NCI-H1694 (cell line): ENCODE results near the gene TGM5.
"Not testable (repeated sequence)": the region's sequence is repeated elsewhere in the genome, so short reads cannot be mapped to it uniquely, and the experiment has no call there.

ENCODE experiments used
- DNase-seq: peaks from one replicate; lab custom pipeline; 2025; lab: John Stamatoyannopoulos, UW

The TGM5 gene

DNA sequence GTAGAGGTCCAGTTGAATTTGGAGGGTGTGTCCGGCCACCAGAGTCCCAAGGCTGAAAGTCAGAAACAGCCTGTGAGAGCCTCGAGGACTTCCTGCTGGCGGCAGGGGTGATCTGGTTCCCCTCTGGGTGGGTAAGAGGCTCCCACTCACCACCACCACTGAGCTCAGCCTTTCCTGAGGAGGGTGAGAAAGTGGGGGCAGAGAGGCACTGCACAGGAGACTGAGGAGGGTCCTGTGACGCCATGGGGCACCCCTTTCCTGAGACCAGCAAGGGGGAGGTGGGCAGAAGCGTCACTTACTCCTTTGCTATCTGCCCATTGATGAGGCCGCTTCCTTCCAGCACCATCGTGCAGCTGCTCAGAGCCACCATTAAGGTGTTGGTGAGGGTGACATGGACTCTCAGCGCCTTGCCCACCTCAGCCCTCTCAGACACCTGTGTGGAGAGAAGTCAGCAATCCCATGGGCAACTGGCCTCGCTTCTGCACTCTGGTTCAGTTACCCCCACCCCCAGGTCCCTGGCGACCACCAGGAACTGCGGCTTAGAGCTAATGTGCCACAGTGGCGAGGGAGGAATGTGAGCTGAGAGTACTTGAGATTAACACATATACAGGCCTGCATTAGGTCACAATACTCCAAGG lies 10.0 kb upstream of the TGM5 start:
- no peak for DNase-seq

DNA sequence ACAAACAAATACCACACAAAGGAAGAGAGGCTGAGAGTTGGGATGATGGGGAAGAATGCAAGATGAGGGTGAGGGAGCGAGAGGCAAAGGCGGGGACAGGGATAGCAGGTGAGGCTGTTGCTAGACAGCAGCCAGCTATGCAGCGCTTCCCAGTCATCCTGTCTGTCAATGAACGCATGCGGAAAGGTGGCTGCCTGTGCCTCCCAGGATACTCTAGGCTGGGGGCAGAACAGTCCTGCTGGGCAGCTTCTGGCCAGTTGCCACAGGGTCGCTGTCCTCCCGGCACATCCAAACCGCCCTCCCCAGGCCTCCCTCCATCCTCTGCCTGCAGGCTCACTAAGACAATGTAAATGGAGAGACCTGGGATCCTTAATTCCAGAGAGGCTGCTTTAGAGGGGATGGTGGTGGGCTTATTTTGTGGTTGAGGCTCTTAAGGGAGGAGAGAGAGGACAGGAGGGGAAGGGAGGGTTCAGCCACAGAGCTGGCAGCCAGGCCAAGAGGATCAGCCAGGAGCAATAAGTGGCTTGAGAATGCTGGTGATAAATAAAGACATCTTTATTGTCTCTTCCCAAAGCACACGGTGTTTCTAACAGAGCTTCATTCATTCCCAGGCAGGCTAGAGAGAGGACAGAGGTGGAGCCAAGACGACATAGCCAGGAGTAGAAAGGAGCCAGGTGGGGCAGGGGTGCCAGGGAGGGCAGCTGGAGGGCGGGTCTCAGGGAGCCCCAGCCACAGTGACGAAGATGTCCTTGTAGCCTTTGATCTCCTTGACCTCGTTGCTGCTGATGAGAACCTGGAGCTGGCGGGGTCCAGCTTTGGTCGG lies 9.2 kb upstream of the TGM5 start:
- no peak for DNase-seq

DNA sequence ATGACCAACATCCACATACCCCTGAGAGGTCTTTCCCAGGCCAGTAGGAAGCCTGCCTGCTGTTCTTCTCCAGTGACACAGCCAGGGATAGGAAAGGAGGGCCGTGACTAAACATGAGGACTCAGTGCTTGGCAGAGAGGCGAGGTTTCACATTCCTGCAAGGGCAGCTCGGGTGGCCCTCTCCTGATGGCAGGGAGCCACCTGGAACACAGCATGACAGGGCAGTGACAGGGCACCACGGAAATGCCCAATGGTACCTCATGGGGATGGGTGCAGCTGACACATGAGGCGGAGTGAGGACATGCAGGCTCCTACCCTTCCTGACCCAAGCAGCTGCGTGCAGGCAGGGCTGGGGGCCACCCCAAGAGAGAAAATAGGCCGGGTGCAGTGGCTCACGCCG lies 7.4 kb upstream of the TGM5 start:
- no peak for DNase-seq

DNA sequence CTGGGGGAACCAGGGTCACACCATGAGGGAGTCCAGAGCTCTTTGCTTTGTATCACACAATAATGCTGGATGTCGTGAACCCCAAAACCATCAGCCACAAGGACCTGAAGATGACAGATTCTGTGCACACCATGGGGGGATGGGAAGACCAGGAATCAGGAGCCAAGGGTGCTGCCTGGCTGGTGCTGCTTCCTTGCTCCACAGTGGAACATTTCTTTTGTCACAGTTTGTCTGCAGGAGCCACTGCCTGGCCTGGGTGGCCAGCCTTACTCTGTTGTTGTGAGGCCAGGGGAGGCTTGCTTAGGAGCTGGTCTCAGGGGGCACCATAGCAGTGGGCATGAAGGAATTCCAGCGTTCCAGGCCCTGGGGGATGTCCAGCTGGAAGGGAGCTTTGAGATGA lies 6.5 kb upstream of the TGM5 start:
- DNase-seq, result no peak

DNA sequence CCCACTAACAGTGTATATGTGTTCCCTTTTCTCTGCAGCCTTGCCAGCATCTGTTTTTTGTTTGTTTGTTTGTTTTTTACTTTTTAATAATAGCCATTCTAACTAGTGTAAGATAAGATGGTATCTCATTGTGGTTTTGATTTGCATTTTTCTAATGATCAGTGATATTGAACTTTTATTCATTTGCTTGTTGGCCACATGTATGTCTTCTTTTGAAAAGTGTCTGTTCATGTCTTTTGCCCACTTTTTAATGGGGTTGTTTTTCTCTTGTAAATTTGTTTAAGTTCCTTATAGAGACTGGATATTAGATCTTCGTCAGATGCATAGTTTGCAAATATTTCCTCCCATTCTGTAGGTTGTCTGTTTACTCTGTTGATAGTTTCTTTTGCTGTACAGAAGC lies 5.2 kb upstream of the TGM5 start:
- not testable (repeated sequence) for DNase-seq

DNA sequence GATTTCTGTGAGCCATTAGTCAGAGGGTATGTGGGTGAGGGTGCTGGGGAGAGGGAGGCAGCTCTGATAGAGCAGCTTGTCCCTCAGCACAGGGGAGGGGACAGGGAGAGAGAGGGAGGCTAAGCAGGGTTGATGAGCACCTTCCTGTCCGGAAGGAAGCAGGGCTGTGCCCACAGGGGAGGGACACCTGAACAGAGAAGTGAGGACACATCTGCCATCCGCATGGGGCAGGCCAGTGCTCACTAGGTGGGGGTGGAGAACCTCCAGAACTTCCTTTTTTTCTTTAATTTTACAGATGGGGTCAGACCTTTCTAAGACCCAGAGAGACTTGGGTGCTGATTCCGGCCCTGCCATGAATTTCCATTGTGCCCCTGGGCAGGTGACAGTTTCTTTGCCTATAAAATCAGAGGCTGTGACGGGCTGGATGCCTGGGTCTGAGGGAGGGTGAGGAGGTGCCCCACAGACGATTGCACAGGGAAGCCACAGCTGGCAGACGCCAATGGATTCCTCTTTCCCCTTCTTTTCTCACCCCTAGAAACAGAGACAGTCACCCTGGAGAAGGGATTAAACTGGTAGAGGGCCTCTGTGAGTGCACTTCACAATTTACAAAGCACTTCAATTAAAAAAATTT lies 4.1 kb upstream of the TGM5 start:
- DNase-seq, result no peak

DNA sequence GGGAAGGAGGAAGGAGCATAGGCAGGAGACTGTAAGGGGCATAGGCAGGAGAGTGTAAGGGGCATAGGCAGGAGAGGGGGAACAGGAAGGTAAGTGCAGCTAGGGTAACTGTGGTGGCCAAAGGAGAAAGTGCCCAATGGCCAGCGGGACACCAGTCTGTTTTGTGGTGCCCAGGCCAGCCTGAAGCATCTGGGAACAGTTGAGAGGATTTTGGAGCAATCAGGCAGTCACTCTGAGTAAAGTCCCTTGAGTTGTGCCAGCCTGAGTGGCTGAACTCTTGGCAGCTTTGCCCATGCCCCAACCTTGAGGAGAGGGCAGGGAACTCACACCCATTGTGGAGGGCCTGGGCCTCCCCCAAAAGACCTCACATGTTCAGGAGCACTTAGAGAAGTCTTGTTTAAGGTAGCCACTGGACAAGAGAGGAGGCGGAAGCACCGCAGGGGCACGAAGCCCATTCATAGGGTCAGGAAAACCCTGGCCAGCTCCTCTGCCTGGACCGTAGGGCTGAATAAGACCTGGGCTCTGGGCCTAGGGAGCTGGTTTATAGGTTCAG lies 3.5 kb upstream of the TGM5 start:
- no peak for DNase-seq

DNA sequence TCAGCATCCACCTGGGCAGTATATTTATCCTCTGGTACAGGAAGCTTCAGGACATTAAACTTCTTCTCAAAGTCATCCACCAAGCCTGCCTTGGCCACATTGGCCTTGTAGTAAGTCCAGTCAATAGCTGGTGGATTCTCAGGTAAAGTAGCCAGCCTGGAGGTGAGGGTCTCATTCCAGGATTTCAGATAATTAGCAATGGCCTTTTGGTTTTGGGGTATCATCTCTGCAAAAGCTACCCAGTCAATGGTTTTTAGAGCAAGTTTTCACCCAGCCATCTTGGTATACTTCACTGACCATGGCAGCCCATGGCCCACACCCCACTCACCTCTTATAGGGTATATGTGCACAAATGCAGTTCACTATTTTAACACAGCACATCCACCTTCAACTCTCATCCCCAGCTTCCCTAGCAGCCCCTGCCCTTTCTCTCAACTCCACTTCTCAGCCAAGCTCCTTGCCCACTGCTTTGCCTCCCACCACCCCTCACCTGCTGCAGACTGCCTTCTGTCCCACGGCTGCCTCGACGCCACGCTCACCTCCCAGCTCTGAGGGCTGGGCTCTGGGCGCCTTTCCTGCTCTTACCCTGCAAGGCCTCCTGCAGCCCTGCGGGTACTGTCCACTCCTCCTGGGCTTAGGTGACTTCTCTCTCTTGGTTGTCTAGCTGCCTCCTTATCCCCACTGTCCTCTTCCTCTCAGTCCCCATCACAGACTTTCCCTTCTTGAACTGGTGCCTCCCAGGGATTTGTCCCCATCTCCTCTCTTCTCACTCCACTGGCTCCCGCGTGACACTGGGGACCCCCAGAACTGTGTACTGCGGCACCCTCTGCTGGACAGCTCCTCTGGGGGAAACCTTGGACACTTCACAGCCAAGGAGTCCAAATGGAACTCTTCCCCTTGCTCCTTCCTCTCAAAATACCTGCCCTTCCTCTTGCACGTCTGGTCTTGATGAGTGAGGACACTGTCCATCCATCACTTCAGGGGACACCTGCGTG lies 1.7 kb upstream of the TGM5 start:
- DNase-seq, result no peak

DNA sequence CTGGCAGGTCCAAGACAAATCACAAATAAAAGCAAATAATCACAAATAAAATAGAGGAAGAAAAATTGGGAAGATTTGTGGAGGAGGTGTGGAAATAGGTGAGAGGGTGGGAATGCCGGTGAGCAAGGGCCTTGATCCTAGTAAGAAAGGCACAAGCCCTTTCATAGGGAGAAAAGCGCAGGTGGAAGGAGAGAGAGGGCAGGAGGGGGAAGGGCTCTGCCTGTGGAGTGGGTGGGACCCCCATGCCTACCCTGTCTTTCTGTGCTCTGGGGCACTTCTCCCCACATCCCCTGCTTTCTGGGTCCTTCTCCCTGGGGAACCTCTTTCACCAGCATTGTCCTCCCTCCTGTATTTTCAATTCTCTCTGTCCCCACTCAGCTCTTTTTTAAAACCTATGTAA lies 711 bp upstream of the TGM5 start:
- no peak for DNase-seq

DNA sequence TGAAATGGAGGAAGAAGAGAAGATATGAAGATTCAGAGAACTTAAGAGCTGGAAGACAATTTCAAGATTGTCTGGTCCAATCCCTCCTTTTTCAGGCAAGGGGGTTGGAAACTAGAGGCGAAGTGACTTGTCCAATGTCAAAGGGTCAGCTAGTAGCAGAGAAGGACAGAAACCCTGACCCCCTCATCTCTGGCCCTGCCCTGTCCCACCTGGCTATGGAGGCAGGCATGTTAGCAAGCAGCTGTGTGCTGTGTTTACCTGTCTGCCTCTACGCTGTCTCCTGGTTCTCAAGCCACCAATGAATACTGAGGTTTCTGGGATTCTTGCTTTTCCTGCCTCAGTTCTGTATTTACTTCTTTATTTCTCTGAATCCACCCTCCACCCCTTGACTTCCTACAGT lies 342 bp downstream of the TGM5 start:
- DNase-seq, result no peak

DNA sequence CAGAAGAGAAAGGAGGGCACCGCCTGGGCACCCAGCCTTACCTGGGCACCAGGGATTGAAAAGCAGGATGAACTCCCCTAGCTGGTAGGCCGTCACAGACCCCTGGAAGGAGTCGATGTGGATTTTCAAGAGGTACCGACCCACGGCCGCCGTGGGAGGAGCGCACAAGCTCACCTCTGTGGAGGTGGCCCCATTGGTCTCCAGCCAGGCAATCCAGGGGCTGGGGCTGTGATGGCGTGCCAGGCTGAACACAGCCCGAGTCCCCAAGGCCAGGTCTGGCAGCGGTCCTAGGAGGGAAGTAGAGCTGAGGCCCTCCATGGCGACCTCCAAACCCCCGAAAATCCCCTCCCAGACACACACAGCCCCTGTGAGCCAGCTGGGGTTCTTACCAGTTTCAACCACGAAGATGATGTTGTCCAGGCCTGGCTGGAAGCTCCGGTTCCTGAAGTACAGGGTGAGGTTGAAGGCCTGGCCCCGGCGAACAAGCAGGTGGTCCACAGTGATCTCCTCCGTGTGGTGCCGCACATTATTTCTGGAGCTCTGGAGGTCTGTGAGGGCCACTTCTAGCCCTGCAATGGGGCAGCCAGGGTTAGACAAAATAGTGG lies 6.6 kb downstream of the TGM5 start:
- no peak for DNase-seq

DNA sequence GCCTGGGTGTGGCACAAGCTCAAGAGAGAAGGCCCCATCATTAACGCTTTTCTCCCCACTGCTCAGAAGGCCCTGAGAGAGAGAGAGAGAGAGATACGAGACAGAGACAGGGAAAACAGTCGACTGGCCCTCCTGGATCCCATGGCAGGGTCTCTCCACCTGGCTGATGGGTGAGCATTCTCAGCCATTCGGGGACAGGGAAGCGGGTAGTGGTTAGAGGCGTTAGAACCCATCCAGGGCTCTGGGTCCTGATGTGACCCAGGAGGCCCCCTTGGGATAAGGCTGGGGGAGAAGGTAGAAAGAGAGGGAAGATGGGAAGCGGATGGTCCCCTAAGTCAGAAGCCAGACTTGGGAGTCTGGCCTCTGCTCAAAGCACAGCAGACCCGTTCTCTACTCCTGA lies 7.9 kb downstream of the TGM5 start:
- no peak for DNase-seq

DNA sequence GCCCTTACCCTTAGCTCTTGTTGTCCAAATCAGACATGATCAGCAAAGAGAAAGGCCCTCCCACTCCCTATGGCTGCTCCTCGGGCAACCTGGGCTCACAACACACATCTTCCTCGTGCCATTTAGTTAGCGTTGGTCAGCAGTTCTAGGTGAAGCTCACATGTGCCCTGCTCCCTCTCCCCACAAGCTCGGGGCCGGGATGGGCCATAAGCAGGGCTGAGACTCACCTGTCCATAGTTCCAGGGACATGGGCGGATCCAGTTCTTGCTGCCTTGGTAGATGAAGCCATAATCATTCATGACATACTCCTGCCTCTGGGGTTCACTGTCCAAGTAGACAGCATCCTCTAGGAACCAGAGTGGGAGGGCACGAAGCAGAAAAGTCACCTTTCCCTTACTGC lies 10.4 kb downstream of the TGM5 start:
- DNase-seq, result no peak

DNA sequence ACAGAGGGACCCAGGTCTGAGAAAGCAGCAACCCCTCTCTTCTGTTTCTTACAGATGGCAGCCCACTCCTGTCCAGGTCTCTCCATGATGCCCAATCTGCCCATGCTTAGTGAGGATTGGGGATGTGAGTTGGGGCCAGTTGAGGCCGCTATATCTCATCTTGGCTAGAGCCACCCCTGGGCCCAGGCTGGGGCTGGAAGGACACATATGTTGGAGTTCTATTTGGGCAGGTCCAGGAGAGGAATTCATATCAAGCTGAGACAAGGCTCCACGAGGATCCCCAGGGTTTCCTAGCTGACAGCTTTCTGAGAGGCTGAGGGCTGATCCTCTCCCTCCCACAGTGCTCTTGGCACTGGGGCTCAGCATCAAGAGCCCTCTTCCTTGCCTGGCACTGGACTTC lies 11.4 kb downstream of the TGM5 start:
- no peak for DNase-seq

DNA sequence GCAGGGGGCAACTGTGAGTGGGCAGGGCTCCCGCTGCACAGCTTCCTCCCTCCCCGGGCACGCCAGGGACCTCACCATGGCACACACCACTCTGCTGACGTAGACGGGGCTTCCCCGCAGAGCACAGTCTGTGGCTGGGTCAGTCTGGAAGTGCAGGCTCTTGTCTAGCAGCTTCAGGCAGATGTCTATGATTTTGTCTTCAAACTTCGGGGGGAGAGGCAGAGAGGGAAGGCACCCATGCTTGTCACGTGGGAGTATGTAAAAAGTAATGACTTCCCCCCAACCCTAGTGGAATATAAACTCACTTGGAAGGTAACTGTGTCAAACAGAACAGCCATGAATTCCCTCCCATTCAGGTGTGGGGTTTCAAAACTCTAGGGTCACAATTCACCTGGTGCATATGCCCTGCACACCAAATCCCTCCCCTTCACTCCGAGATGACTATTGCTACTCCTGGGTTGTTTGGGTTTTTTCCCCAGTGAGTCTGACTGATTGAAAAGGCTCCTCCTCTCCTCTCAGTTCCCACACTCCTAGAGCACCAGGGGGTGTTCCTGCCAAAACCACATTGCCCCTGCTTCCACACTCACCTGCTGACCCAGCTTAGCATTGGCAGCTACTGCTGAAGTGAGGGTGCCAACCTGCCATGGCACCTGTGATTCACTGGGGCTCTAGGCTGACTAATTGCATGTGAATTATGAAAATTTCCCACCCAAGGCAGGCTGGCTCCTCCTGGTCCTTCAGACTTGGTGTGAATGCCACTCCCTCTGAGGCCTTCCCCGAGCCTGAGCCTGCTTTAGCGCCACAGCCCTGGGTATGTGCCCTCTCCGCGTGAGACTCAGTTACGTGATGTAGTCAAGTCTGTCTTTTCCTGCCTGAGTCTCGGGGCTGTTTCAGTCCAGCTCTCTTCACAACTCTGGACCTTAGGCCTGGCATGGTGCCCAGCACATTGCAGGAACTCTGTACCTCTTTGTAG lies 13.0 kb downstream of the TGM5 start:
- DNase-seq, result no peak

DNA sequence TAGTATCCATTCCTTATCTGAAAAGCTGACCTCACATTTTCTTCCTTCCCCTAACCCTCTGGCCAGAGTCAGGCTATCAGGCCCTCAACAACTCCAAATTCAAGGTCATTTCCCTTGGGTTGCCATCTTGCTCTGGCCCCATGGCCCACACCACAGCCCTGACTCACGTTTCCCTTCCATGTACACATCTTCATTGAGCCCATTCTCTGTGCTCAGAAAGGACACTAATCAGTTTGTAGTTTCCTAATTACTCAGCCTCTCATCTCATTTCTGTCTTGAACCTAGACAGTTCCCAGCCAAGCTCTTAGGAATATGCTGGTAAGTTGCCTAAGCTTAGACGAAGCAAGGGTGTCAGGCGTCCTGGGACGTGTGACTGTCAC lies 14.9 kb downstream of the TGM5 start:
- DNase-seq, result no peak

DNA sequence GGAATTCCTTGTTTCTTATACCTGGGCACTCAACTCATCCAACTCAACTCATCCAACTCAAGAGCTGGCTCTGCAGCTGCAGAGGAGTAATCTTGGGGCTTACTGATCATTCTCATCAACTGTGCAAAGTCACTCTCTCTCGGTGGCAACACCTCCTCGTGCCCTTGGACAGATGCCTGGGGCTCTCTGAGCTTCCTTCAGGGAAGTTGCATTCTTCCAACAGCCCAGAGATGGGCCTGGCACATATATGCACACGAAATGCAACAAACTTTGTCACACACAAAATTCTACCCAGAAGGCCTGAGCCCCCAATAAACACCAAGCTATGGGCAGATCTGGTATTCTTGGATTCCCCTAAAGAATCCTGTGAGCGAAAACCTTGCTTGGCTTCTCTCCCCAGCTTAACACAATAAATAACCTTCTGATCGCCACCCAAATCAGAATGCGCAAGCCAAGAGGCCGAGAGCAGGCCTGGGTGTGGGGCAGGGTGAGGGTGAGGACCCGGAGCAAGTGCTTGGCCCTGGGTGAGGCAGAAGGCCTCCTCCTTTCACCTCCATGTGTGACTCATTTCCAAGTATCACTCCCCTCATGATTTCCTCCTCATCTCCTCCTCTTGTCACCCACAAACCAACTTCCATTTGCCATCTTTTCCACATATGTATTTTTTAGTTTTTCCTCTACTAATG lies 15.4 kb downstream of the TGM5 start:
- DNase-seq, result no peak

DNA sequence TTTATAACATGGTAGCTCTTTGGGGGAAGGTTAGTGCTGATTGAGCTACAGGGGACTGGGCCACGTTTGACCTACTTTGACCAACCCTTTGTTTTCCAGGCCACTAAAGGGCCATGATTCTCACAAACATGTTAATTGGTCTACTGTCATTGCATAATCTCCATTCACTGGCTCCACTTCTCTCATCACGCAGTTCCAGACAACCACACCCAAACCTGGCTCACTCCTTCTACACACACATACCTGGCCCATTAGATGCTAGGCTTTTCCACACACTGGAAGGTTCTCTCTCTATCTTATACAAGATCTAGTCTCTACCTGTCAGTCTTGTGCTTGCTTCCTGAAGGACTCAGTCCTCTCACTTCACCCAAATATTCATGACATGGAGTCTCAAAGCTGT lies 15.9 kb downstream of the TGM5 start:
- DNase-seq, result no peak

DNA sequence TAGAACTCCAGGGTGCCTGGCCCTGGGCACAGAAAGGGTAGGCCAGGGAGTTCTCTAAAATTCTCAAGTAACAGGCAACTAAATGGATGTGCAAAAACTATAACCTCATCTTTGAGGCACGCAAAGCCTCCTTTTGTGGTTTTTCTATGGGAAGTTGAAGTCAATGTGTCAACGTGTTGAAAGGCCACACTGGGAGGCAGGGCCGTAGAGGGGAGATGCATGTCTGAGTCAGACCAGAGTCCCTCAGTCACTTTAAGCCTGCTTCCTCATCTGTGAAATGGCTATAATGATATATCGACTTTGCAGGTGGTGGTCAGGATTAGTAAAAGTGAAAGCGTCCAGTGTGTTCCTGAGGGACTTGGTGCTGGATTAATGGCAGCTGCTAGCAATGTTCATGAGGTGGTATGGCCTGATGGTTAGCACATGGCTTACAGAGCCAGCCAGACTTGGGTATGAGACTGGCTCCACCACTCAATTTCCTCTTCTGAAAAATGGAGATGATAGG lies 17.0 kb downstream of the TGM5 start:
- DNase-seq, result no peak
